Activated CD8-positive, alpha-beta memory T cell treated with anti-CD3 and anti-CD28 coated beads, Interleukin-2, amount 10 ng/mL, durations not matched to agents 7 days and 5 days (primary cell): ENCODE measurements around the gene EMILIN2. TPM values are rescaled to one million over a fixed set of nuclear protein-coding genes. Genes with fewer than 3 reads are reported as not detected.
A peak's percentile ranks its signal among the peaks of the same experiment; 100 is the strongest.

Source experiments
- ATAC-seq: fragments of 150-1000 bp; cut with Tn5 transposase; one replicate; pipeline ENCODE4 v1.10.0; 2021; ENCODE audit warnings: moderate library complexity
- CTCF ChIA-PET: fragments of 350-600 bp; sonication (Branson Sonifier 250); formaldehyde crosslinking; loops from one replicate; lab custom pipeline; 2021; ENCODE audit warnings: antibody characterized with exemption; lab: Charles Lee
- DNase-seq: peaks from one replicate; pipeline ENCODE4 v3.0.0-alpha.2; 2020
- H3K27ac Mint-ChIP-seq: one replicate; pipeline ENCODE4 v1.8.0; 2021; ENCODE audit warnings: mild to moderate bottlenecking, mixed read lengths
- H3K27me3 Mint-ChIP-seq: one replicate; pipeline ENCODE4 v1.8.0; 2021; ENCODE audit warnings: mixed read lengths
- H3K36me3 Mint-ChIP-seq: one replicate; pipeline ENCODE4 v1.8.0; 2021; ENCODE audit warnings: mild to moderate bottlenecking, mixed read lengths
- H3K4me1 Mint-ChIP-seq: one replicate; pipeline ENCODE4 v1.8.0; 2021; ENCODE audit warnings: mixed read lengths
- H3K4me3 Mint-ChIP-seq: one replicate; pipeline ENCODE4 v1.8.0; 2021; ENCODE audit warnings: mild to moderate bottlenecking, moderate library complexity, mixed read lengths
- H3K9me3 Mint-ChIP-seq: one replicate; pipeline ENCODE4 v1.8.0; 2022; ENCODE audit warnings: low read depth, mixed read lengths
- total RNA-seq, 2 experiments: library from RNA; stranded (reverse); gene quantifications; one replicate each; pipeline ENCODE4 v1.2.3, GENCODE V29; 2021

EMILIN2 gene
- total RNA-seq, 2 experiments from 2014 or later, result 17.3 to 19.0 TPM

DNA sequence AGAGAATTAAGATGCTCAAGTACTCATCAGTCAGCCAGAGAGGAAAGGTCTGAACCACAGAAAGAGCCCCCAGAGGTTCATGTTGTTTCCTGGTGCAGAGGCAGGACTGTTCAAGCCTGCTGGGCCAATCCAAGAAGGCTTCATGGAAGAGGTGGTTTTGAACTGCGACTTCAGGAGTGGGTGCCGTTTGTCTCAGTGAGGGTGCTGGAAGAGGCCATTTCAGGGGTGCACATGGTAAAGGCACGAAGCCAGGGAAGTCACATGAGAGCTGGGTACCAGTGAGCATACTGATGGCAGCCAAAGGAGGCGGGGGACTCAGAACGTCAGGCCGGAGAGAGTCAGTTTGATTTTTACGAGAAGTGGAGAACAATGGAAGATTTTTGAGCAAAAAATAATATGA, 55.5 kb downstream of the EMILIN2 start:
- CTCF ChIA-PET, result no interaction called here
- Mint-ChIP-seq H3K4me1 (peaks cover 6% of the 10 kb centered on the region), H3K27me3 (no peaks in the 10 kb centered on the region), H3K36me3 (no peaks in the 10 kb centered on the region), H3K9me3 (no peaks in the 10 kb centered on the region), H3K27ac (no peak overlapping the region), H3K4me3 (no peak overlapping the region)
- ATAC-seq (no peak), DNase-seq (no peak)

DNA sequence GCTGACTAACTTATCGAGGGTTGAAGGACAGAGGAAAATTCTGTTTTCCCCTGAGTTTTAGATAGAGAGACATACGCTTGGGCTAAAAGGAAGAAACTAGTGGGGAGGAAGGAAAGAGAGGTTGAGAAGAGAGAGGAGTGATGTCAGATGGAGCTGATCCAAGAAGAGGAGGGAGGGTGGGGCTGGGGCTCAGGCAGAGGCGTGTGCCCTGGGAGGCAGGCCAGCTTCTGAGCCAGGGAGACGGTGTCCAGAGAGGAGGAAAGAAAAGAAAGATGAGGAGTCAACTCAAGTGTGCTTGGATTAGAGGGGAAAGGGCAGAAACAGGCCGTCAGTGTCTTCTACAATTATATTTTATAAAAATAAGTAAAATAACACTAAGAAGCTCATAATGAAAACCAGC, 56.2 kb downstream of the EMILIN2 start:
- Mint-ChIP-seq H3K27me3 (no peaks in the 10 kb centered on the region), H3K4me3 (no peak overlapping the region), H3K36me3 (peaks cover under 1% of the 10 kb centered on the region), H3K4me1 (peaks cover 13% of the 10 kb centered on the region), H3K9me3 (no peaks in the 10 kb centered on the region), H3K27ac (no peak overlapping the region)
- no peak for ATAC-seq
- no peak for DNase-seq
- CTCF ChIA-PET, result no interaction called here

DNA sequence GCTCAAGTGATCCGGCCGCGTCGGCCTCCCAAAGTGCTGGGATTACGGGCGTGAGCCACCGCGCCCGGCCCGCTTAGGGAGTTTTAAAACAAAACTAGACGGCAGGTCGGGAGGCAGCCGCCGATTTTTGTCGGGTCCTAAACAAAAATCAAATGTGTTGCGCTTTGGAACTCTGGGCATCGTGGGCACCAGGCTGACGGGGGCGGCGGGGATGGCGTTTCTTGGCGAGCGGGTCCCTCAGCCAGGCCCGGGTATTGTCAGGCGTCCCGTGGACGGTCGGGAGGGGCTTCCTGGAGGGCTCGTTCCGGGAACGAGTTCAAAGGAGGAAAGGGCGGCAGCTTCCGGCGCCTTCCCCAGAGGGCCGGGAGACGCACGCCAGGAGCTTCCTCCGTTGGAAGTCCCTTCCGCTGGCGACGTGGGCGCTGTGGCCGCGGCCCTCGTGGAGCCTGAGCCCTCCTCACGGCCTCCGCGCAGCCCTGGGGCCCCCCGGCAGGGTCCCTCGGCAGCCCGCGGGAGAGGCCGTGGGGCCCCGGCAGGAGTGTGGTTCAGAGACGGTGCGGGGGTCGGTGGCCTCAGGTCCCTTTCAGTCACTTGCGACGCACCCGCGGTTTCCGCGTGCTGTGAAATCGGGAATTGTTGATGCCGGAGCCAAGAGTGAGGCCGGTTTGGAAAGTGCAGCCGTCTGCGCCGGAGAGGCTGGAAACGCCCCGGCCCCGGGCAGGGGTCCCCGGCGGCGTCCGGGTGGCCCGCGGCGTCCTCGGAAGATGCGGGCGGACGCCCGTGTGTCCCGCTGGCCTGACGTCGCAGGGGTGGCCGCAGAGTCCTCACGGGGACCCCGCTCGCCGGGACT, 59.3 kb downstream of the EMILIN2 start:
- Mint-ChIP-seq H3K9me3 (no peaks in the 10 kb centered on the region), H3K27ac (peak overlapping the region; percentile 83), H3K4me1 (peaks cover 19% of the 10 kb centered on the region), H3K4me3 (peak overlapping the region; percentile 78), H3K27me3 (no peaks in the 10 kb centered on the region), H3K36me3 (peaks cover 12% of the 10 kb centered on the region)
- ATAC-seq (peak; percentile 45), DNase-seq (peak; percentile 59)
- CTCF ChIA-PET, result interaction anchor here (1.0 kb wide), 2 partner anchors 16 to 144 kb away, joined by 3 to 4 read pairs; no protein-coding TSS in a partner anchor

DNA sequence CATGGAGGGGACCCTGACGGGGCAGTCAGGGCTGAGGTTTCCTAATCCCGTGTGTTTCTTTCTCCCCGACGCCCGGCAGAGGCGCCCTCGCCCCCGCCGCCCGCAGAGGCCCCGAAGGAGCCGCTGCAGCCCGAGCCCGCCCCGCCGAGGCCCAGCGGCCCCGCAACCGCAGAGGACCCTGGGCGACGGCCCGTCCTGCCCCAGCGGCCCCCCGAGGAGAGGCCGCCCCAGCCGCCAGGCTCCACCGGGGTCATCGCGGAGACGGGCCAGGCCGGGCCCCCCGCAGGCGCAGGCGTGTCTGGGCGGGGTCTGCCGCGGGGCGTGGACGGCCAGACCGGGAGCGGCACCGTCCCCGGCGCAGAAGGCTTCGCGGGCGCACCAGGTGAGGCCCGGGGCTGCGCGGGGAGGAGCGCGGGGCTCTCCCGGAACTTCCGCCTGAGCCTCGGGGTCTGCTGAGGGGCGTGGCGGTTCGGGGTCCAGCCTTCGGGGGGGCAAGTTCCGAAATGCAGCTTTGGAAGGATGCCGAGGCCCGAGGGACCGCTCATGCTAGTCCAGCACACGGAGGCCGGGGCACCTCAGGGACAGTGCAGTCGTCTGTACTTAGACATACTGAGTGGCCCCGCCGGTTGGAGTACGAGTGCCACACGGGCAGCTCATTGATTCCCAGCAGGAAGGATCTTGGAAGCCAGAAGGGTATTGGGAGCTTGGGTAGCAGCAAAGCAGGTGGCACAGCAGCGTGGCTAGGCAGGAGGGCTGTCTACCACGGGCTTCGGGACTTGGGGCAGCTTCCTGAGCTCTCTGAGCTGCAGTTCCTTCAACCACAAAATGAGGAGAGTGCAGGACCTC, 60.1 kb downstream of the EMILIN2 start:
- peaks cover 12% of the 10 kb centered on the region for H3K36me3 Mint-ChIP-seq
- CTCF ChIA-PET, result interaction anchor here (0.8 to 1.7 kb wide), 5 partner anchors 24 to 245 kb away, joined by 3 to 5 read pairs (median 3); no protein-coding TSS in a partner anchor
- peak overlapping the region; percentile 77 for H3K27ac Mint-ChIP-seq
- H3K9me3 Mint-ChIP-seq, result no peaks in the 10 kb centered on the region
- no peaks in the 10 kb centered on the region for H3K27me3 Mint-ChIP-seq
- ATAC-seq (peak; percentile 79), DNase-seq (peak; percentile 64)
- peak overlapping the region; percentile 82 for H3K4me3 Mint-ChIP-seq
- H3K4me1 Mint-ChIP-seq, result peaks cover 19% of the 10 kb centered on the region

DNA sequence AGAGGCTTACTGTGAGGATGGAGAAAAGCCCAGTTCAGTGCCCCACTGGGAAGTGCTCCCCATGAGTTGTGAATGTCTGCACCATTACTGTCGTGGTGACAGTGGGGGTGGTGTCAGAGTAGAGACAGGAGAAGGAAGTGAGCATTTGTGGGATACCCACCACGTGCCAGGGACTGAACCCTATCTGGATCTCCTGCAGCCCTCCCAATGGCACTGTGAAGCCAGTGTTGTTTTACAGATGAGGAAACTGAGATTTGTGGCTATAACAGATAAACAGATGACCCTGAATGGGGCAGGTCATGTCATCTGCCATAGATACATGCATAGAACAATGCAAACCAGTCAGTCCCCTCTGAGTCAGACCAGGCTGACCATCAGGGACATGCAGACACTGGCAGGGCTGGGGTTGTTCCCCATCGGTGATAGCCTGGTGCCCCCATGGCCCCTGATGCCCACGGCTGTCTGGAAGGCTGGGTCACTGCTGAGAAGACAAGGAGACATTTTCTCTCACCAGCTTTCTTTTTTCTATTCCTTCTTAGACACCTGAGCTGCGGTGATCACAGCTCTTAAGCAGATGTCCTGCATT, 60.8 kb downstream of the EMILIN2 start:
- Mint-ChIP-seq H3K27ac (peak overlapping the region; percentile 77), H3K9me3 (no peaks in the 10 kb centered on the region), H3K36me3 (peaks cover 12% of the 10 kb centered on the region), H3K4me3 (peak overlapping the region; percentile 82), H3K27me3 (no peaks in the 10 kb centered on the region), H3K4me1 (peaks cover 19% of the 10 kb centered on the region)
- CTCF ChIA-PET, result interaction anchor here (0.8 to 1.7 kb wide), 5 partner anchors 25 to 244 kb away, joined by 3 to 5 read pairs (median 3); no protein-coding TSS in a partner anchor
- DNase-seq (peak; percentile 44), ATAC-seq (no peak)

DNA sequence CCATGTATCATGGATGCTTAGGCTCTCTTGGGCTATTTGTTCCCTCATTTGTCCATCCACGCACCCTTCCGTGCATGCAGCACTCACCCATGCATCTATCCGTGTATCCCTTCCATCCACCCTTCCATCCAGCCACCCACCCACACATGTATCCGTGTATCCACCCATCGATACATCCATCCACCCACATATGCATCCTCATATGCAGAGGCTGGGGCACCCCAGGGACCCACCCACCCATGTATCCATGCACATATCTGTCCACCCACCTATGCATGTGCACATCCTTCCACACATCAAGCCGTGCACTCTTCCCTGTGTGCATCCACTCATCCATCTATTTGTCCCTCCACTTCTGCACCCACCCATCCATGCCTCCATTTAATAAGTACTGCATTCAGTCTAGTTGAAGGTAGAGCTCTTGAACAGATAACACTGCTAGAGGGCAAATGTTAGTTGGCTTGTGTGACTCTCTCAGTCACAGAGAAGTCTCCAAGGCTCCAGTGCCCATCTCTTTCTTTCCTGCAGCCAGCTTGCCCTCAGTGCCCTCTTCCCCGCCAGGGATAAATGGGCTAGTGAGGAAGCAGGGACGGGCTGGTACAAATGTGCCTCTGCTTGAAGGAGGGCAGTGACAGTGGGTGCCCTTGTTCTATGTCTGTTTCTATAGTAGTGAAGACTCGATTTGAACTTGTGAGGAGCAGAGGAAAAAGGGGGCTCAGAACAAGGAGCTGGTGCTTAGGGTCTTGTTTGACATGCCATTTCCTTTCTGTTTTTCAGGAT, 61.5 kb downstream of the EMILIN2 start:
- Mint-ChIP-seq H3K27ac (peak overlapping the region; percentile 16), H3K9me3 (no peaks in the 10 kb centered on the region), H3K4me3 (peak overlapping the region; percentile 82), H3K36me3 (peaks cover 13% of the 10 kb centered on the region), H3K4me1 (peaks cover 19% of the 10 kb centered on the region), H3K27me3 (no peaks in the 10 kb centered on the region)
- CTCF ChIA-PET, result interaction anchor here (0.7 to 1.7 kb wide), 3 partner anchors 25 to 86 kb away, joined by 3 to 5 read pairs (median 3); no protein-coding TSS in a partner anchor
- ATAC-seq (no peak), DNase-seq (no peak)

DNA sequence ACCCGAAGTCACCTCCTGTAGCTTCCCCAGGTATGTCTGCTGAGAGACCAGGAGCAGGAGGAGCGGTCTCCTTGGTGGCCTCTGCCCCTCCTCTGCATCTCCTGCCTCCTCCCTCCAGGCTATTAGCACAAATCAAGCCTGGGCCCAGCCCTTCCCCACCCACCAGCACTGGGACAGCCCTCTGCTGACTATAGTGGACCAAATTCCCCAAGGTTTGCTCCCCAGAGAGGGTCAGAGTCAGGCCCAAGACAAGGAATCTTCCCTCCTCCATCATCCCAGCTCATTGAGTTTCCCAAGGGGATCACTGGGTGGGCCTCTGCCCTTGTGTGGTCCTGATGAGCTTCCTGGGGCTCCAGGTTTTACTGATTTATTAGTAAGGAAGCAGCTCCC, 62.1 kb downstream of the EMILIN2 start:
- H3K27me3 Mint-ChIP-seq, result no peaks in the 10 kb centered on the region

DNA sequence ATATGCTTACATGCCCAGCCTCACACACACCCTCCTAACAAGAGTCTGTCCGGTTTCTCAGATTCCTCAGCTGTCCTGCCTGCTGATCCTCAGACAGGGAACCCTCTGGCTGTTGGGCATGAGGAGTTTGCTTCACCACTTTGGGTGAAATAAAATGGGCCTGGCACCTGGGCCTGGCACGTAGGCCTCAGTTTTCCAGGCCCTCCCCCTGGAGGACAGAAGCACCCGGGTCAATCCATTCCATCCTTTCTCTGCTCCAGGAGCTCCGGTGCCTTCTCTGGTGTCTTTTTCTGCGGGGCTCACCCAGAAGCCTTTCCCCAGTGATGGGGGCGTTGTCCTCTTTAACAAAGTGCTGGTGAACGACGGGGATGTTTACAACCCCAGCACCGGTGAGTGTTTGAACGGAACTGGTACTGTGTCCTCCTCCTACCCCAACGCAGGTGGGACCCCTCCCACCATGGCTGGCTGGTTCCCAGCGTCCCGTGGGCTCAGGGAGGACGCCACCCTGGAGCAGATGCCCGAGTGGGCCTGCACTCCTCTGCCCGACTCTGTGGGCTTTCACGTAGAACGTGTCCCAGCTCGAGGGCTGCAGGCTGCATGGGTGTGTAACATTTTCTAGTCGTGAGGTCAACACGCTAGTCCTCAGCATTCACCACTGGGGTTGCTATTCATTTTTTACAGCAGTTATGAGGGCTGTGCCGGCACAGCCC, 62.8 kb downstream of the EMILIN2 start:
- CTCF ChIA-PET, result no interaction called here
- H3K9me3 Mint-ChIP-seq, result no peaks in the 10 kb centered on the region
- H3K36me3 Mint-ChIP-seq, result peaks cover 14% of the 10 kb centered on the region
- ATAC-seq (no peak), DNase-seq (no peak)
- no peak overlapping the region for H3K27ac Mint-ChIP-seq
- no peak overlapping the region for H3K4me3 Mint-ChIP-seq
- no peaks in the 10 kb centered on the region for H3K27me3 Mint-ChIP-seq
- H3K4me1 Mint-ChIP-seq, result peaks cover 19% of the 10 kb centered on the region

More for the DNA sequence above, 62.1 kb downstream of the EMILIN2 start:
- DNase-seq (no peak), ATAC-seq (no peak)
- Mint-ChIP-seq H3K27ac (peak overlapping the region; percentile 16), H3K4me3 (no peak overlapping the region), H3K4me1 (peaks cover 19% of the 10 kb centered on the region), H3K36me3 (peaks cover 14% of the 10 kb centered on the region), H3K9me3 (no peaks in the 10 kb centered on the region)
- CTCF ChIA-PET, result interaction anchor here (0.7 to 1.7 kb wide), 2 partner anchors 25 to 86 kb away, joined by 3 to 5 read pairs; no protein-coding TSS in a partner anchor

DNA sequence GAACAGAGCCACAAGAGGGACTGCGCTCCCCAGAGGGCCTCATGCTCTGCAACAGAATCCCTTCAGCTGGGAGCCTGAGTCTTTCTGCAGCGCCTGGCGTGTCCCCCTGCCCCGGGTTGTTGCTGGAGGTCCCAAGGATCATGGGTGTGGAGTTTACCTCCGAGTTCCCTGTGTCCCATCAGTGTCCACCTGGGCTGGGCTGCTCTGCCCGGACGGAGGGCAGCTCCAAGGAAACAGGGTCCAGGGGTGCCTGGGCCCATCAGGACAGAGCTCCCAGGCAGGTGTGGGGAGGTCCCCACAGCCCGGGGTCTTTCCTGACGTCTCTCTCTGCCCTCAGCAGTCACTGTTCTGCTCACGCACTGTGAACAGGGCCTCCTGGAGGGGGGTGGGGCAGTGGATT, 63.5 kb downstream of the EMILIN2 start:
- no peak overlapping the region for H3K27ac Mint-ChIP-seq
- H3K9me3 Mint-ChIP-seq, result no peaks in the 10 kb centered on the region
- H3K4me1 Mint-ChIP-seq, result peaks cover 19% of the 10 kb centered on the region
- no peak for DNase-seq
- no peak overlapping the region for H3K4me3 Mint-ChIP-seq
- H3K27me3 Mint-ChIP-seq, result no peaks in the 10 kb centered on the region
- peaks cover 14% of the 10 kb centered on the region for H3K36me3 Mint-ChIP-seq
- no peak for ATAC-seq
- CTCF ChIA-PET, result no interaction called here

DNA sequence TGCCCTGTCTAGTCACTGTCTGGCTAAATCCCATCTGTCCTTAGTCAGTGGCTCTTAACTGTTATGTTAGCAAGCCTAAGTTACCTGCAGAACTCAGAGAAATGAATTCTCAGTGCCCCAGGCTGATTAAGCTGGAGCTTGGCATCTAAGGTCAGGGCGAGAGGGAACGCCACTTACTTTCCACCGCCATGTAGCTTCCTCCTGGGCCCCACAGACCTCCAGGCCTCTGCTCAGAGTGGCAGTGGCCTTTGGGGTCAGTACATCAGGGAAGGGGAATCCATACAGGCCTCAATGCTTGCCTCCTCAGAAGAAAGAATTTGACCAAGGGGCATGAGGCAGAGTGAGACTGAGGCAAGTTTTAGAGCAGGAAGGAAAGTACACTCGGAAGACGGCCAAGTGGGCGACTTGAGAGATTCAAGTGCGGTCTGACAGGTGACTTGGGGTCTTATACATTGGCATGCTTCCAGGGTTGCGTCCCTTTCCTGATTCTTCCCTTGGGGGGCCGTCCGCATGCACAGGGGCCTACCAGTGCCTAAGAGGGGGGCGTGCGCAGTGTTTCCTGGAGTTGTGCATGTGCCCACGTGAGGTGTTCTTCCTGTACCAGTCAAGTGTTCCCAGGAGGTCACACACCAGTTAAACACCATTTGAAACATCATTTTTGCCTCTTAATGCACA, 64.1 kb downstream of the EMILIN2 start:
- Mint-ChIP-seq H3K4me1 (peaks cover 17% of the 10 kb centered on the region), H3K9me3 (no peaks in the 10 kb centered on the region), H3K27me3 (no peaks in the 10 kb centered on the region), H3K27ac (peak overlapping the region; percentile 36), H3K4me3 (no peak overlapping the region), H3K36me3 (peaks cover 16% of the 10 kb centered on the region)
- CTCF ChIA-PET, result no interaction called here
- DNase-seq, result no peak
- ATAC-seq, result no peak

DNA sequence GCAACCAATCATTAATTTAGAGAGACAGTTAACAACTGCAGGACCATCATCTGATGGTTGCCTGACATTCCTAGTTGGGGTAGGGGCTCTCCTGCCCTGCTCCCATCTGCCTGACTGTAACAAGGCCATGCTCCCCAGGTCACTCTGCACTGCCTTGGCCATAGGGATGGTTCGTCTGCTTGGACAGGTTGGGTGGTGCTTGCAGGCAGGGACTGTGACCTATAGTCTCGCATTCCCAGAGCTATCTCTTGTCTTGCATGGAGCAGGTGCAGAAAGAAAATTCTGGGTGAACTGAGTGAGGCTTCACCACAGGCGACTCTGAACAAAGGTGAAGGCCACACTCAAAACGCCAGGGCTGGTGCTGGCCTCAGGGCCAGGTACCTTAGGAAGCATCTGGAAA, 64.7 kb downstream of the EMILIN2 start:
- H3K4me3 Mint-ChIP-seq, result no peak overlapping the region
- peaks cover 17% of the 10 kb centered on the region for H3K4me1 Mint-ChIP-seq
- H3K9me3 Mint-ChIP-seq, result no peaks in the 10 kb centered on the region
- CTCF ChIA-PET, result no interaction called here
- H3K36me3 Mint-ChIP-seq, result peaks cover 21% of the 10 kb centered on the region
- DNase-seq (no peak), ATAC-seq (no peak)
- no peaks in the 10 kb centered on the region for H3K27me3 Mint-ChIP-seq
- H3K27ac Mint-ChIP-seq, result no peak overlapping the region
